ENCODE measurements around the gene PAQR7. TPM values are rescaled to one million over a fixed set of nuclear protein-coding genes. Genes with fewer than 3 reads are reported as not detected.

Gene PAQR7
- total RNA-seq, 1 donor from 2014 or later: 5.1 TPM

GRCh38 chr1:25903986-25904385 is 28.5 kb upstream of the PAQR7 start:
- ATAC-seq (no peak), DNase-seq (ENCODE audit: low spot score) (no peak)

DNA sequence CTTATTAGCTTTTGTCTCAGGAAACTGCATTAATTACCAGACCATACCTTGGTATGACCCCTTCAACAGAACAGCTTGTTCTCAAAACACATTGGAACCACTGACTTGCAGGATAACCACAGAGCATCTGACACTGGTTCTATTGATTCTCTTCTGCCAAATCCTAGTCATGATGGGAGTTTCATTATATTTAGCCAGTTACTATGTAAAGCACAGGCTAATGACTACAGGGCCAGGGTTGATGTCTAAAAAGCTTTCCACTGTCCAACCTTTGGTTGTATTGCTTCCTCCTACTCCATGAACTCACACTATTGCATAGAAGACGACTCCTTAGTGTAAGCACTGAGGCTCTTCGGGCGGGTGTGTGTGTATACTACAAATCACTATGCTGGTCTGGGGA is 27.0 kb upstream of the PAQR7 start:
- DNase-seq (ENCODE audit: low spot score): no peak

DNA sequence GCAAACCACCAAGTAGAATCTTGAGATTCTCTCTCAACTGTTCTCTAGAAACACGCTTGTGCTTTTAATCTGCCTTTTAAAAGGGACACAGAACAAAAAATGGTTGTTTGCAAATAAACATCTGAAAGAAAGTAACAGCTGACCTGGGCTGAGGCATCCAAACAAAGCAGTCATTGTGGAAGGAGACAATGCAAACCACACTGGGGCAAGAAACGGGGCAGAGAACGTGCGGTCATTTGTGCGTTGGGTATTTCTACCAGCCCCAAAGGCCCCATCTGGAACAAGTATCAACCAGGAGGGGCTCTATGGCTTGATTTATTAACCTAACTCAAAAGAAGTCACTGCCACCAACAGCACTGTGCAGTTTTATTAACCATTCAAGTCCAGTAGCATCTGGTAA is 24.7 kb upstream of the PAQR7 start:
- DNase-seq (ENCODE audit: low spot score) (no peak), ATAC-seq (no peak)

More for the DNA sequence above, 27.0 kb upstream of the PAQR7 start:
- no peak for ATAC-seq

DNA sequence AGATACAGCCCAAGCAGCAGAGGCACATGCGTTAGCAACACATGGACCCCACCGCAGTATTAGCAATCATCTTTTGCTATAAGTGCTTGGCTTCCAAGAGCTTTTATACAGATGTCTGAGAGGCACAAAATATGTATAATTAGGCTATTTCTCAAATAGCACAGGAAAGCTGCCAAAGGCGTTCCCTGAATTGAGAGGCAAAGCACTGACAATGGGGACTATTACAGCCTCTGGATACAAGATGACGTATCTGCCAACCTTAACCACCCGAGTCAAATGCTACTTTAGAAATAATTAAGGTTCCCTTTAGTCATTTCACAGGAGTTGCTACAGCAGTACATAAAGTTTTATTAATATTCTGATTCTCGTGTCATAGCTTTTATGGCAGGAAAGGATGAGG is 24.3 kb upstream of the PAQR7 start:
- DNase-seq (ENCODE audit: low spot score): no peak
- no peak for ATAC-seq

DNA sequence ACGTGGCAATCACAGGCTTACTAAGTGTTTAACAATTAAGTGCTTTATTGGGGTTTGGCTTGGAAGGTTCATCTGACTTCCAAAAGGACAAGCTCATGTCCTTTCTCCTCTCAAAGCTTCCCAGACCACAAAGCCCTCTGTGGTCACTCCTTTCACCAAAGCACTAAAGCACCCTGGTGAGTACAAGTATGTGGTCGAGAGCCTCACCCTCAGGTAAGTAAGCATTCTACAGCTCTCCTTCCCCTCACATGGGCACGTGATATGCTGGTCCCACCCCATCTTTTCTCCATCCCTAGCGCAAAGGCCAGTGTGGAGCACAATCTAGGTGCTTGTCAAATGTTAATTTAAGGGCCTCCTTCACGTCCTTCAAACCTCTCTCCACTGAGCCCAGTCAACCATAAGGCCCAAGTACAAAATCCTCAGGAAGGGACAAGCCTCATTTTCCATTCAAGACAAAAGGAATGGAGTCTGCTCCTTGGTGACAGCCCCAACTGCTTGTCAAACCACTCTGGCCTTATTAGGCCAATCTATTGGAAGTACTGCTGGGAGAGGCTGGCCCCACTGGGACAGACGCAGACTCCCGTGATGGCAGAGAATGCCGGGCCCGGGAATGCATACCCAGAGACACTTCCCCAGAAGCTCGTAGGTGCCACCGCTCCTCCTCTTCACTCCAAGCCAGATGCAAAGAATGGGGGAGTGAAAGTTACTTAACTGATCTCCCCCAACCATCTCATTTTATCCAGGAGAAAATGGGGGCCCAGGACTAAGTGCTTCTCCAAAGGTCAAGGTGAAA is 22.9 kb upstream of the PAQR7 start:
- no peak for ATAC-seq
- no peak for DNase-seq (ENCODE audit: low spot score)

- no peak for ATAC-seq
- no peak for DNase-seq (ENCODE audit: low spot score)
Measured at GRCh38 chr1:25897754-25898153, 22.2 kb upstream of the PAQR7 start.

- ATAC-seq: no peak
- no peak for DNase-seq (ENCODE audit: low spot score)
Measured at GRCh38 chr1:25896266-25896665, 20.8 kb upstream of the PAQR7 start.

DNA sequence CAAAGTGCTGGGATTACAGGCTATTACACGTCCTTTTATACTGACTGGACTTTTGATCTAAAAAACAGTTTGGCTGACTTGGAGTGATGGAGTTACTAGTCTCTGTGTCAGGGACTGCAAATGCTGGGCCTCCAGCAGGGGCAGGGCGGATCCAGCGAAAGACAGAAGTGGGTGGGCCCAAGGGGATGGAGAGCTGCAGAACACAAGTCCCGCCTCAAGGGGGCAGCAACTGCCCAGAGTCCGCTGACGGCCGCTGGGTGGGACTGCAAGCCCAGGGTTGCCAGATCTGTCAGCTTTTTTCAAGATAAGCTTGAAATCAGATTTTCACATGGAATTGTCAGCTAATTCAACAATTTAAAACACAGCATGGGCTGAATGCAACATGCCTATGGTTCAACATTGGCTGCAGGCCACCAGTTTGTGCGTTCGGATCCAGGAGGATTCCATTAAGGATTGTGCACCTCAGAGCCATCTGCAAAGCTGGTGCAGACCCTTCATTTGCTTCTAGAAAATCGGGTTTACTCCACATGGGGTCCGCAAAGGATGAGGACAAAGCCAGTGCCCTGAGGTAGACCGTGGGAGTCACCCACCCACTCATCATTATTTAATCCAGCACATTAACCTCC is 20.0 kb upstream of the PAQR7 start:
- DNase-seq (ENCODE audit: low spot score) (peak; percentile 84), ATAC-seq (peak; percentile 99)

- ATAC-seq: no peak
Measured at GRCh38 chr1:25893116-25893515, 17.6 kb upstream of the PAQR7 start.

GRCh38 chr1:25891606-25892005 is 16.1 kb upstream of the PAQR7 start:
- DNase-seq (ENCODE audit: low spot score) (no peak), ATAC-seq (no peak)

More at GRCh38 chr1:25893116-25893515, 17.6 kb upstream of the PAQR7 start:
- DNase-seq (ENCODE audit: low spot score): no peak

- DNase-seq (ENCODE audit: low spot score) (no peak), ATAC-seq (peak; percentile 35)
Measured at GRCh38 chr1:25890239-25891034, 14.9 kb upstream of the PAQR7 start.

DNA sequence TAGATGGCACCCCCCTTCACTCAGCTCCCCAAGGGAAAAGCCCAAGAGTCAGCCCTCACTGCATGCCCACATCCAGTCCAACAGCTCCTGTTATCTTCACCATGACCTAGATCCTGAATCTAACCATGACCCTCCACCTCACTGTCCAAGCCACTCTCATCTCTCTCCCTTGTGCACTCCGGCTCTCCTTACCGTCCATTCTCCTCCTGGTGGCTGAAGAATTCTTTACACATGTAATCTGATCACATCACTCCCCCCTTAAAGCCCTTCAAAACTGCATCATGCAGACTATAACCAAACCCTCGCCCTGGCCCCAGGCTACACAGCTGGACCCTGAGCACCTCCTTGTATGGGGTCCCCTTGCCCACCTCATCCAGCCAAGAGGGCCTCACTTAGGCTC is 14.0 kb upstream of the PAQR7 start:
- no peak for ATAC-seq

DNA sequence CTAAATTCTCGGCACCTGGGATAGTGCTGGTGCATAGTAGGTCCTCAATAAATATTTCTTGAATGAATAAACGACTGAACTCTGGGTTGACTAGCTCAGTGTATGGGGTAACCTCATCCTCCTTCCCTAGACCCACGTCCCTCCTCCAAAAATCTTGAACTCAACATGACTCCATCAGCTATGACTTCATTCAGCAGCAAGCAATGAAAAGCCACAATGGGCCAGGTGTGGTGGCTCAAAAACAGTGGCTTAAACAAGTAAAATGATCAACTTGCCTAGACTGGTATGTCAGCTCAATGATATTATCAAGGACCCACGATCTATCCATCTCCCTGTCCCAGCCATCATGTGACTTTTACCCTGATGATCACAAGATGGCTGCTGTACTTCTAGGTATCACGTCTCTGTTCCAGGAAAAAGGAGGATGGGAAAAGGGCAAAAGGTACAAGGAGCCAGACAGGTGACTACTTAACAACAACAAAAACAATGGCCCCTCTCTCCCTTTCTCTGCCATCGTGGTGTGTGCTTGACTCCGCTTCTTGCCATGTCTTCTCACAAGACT is 13.0 kb upstream of the PAQR7 start:
- DNase-seq (ENCODE audit: low spot score): no peak
- ATAC-seq: no peak

More for the DNA sequence above, 14.0 kb upstream of the PAQR7 start:
- no peak for DNase-seq (ENCODE audit: low spot score)

GRCh38 chr1:25885602-25886001 is 10.1 kb upstream of the PAQR7 start:
- DNase-seq (ENCODE audit: low spot score) (no peak), ATAC-seq (no peak)

- no peak for DNase-seq (ENCODE audit: low spot score)
- ATAC-seq: no peak
Measured at GRCh38 chr1:25881266-25881665, 5.8 kb upstream of the PAQR7 start.

- no peak for DNase-seq (ENCODE audit: low spot score)
- ATAC-seq: no peak
Measured at GRCh38 chr1:25880518-25880917, 5.0 kb upstream of the PAQR7 start.

GRCh38 chr1:25879675-25880074 is 4.2 kb upstream of the PAQR7 start:
- ATAC-seq (peak; percentile 65), DNase-seq (ENCODE audit: low spot score) (peak; percentile 87)

GRCh38 chr1:25878690-25879089 is 3.2 kb upstream of the PAQR7 start:
- DNase-seq (ENCODE audit: low spot score): no peak

DNA sequence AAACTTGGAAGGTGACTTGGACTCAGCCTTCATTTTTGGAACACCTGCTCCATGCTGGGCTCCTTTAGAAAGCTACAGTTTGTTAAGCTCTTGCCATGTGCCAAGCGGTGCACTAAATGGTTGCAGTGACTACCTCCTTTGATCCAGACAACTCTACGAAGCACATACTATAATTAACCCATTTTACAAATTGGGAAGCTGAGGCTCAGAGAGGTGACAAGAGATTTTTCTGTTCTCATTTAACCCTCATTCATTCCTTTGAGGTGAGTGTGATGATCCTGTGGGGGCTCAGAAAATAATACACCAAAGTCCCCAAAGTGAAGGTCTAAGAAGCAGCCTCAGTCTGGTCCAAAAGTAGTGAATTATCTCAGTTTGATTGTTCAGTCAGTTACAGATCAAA is 1.6 kb upstream of the PAQR7 start:
- DNase-seq (ENCODE audit: low spot score) (no peak), ATAC-seq (no peak)

More at GRCh38 chr1:25878690-25879089, 3.2 kb upstream of the PAQR7 start:
- no peak for ATAC-seq

DNA sequence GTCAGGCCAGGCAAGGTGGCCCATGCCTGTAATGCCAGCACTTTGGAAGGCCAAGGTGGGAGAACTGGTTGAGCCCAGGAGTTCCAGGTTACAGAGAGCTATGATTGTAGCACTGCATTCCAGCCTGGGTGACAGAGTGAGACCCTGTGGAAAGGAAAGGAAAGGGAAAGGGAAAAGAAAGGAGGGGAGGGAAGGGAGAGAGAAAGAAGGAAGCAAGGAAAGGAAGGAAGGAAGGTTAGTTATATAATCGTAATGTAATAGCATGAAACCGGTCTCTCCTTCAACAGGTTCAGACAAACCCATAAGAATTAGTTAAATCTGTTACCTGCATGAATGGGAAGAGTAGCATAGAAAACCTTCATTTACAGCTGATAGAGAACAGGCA is 1.2 kb upstream of the PAQR7 start:
- DNase-seq (ENCODE audit: low spot score): no peak
- no peak for ATAC-seq
